Transverse colon (tissue), 1 donor: ENCODE data around the gene C12orf42.

Source experiments
- EP300 ChIP-seq: sonication (generic); formaldehyde crosslinking; IDR thresholded peaks from one replicate; pipeline ENCODE4 v1.6.1; 2017; ENCODE audit warnings: antibody characterized with exemption, low read depth
- POLR2A ChIP-seq: fragments of 450-650 bp; IDR thresholded peaks from one replicate; pipeline ENCODE4 v1.6.1; 2016; ENCODE audit warnings: antibody characterized with exemption, mild to moderate bottlenecking, moderate library complexity

DNA sequence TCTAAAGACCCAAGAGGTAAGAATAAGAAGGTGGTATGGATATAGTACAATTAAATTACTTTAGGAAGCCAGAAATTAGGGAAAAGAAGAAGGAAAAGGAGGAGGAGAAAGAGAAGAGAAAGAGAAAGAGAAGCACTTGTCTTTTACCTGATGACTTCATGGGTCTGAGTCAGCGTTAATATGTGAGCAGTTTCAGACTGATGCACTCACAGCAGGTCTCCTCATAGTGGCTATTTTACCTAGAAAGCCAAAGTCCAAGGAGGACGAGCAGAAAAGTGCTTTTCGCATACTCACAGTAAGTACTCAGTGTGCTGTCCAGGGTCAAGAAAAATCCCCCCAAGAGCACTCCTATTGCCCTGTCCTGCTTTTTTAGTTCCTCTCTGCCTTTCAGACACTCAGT is 222.1 kb downstream of the C12orf42 start:
- TF ChIP-seq POLR2A = no peak
- no peak for TF ChIP-seq EP300
